MCF 10A (cell line): Measurements from ENCODE around the gene HNRNPU. TPM values are rescaled to one million over a fixed set of nuclear protein-coding genes. Genes with fewer than 3 reads are reported as not detected.

ENCODE experiments used
- BruUV-seq: library from RNA; stranded (reverse); fragments of 400-500 nt; replicated peaks from 2 replicates; lab custom pipeline; 2021; lab: Mats Ljungman, UMichigan
- CTCF ChIA-PET: fragments of 300-600 bp; sonication (Branson Sonifier 250); formaldehyde crosslinking; extraction: SDS; loops from one replicate; lab custom pipeline; 2021; ENCODE audit warnings: antibody characterized with exemption, inconsistent platforms; lab: Yijun Ruan, JAX
- POLR2A ChIA-PET: fragments of 300-600, 350-650 bp; sonication (Branson Sonifier 250); formaldehyde crosslinking; extraction: SDS; loops from one replicate; lab custom pipeline; 2020; ENCODE audit warnings: antibody characterized with exemption, inconsistent platforms; lab: Yijun Ruan, JAX
- DNase-seq: peaks from one replicate; pipeline ENCODE4 v3.0.0-alpha.2; 2018; ENCODE audit not compliant: unreplicated experiment
- H3K27ac Mint-ChIP-seq: one replicate; pipeline ENCODE4 v1.8.0; 2022; ENCODE audit warnings: mild to moderate bottlenecking, low read depth, mixed read lengths; ENCODE audit not compliant: unreplicated experiment
- H3K27me3 Mint-ChIP-seq: one replicate; pipeline ENCODE4 v1.8.0; 2022; ENCODE audit warnings: mixed read lengths; ENCODE audit not compliant: insufficient read depth, unreplicated experiment
- H3K36me3 Mint-ChIP-seq: one replicate; pipeline ENCODE4 v1.8.0; 2022; ENCODE audit warnings: mild to moderate bottlenecking, moderate library complexity, mixed read lengths; ENCODE audit not compliant: insufficient read depth, unreplicated experiment
- H3K4me1 Mint-ChIP-seq: one replicate; pipeline ENCODE4 v1.8.0; 2022; ENCODE audit warnings: mixed read lengths; ENCODE audit not compliant: insufficient read depth, unreplicated experiment
- H3K4me3 Mint-ChIP-seq: one replicate; pipeline ENCODE4 v1.8.0; 2022; ENCODE audit warnings: mild to moderate bottlenecking, moderate library complexity, mixed read lengths; ENCODE audit not compliant: unreplicated experiment
- H3K9me3 Mint-ChIP-seq: one replicate; pipeline ENCODE4 v1.8.0; 2022; ENCODE audit warnings: mixed read lengths; ENCODE audit not compliant: unreplicated experiment
- intact Hi-C: fragments of 100-400 bp; cut with micrococcal nuclease; formaldehyde crosslinking; loops from 2 replicates; pipeline ENCODE4 v1.14.1; 2022
- total RNA-seq: library from RNA; stranded (reverse); gene quantifications from 2 replicates; pipeline ENCODE4 v1.2.3, GENCODE V29; 2022
- TF ChIP-seq, protein P1 (sequence below): fragments of 200-600 bp; IDR thresholded peaks from one replicate; pipeline ENCODE4 v1.8.0; 2022; ENCODE audit warnings: antibody characterized with exemption, mild to moderate bottlenecking; ENCODE audit not compliant: unreplicated experiment

HNRNPU gene
- total RNA-seq, 1 experiment from 2014 or later, result 572 TPM

- H3K4me1 Mint-ChIP-seq, result peaks cover 47% of the 10 kb centered on the region
- intact Hi-C loops, result no loop called here
- no TSS peak for BruUV-seq
- CTCF ChIA-PET, result interaction anchor here (0.5 to 13.7 kb wide), 9 partner anchors 9 to 1631 kb away, joined by 3 to 174 read pairs (median 4); partner anchors contain the start of gene COX20
- peaks cover 81% of the 10 kb centered on the region for H3K36me3 Mint-ChIP-seq
- POLR2A ChIA-PET, result interaction anchor here (0.6 to 25.5 kb wide), 27 partner anchors 9 to 1793 kb away, joined by 3 to 1456 read pairs (median 5); partner anchors contain the start of genes ADSS2, CEP170, CNST and COX20
- no peaks in the 10 kb centered on the region for H3K9me3 Mint-ChIP-seq
- H3K4me3 Mint-ChIP-seq, result peak overlapping the region; percentile 93
- peak overlapping the region; percentile 96 for H3K27ac Mint-ChIP-seq
- TF ChIP-seq, protein P1, sequence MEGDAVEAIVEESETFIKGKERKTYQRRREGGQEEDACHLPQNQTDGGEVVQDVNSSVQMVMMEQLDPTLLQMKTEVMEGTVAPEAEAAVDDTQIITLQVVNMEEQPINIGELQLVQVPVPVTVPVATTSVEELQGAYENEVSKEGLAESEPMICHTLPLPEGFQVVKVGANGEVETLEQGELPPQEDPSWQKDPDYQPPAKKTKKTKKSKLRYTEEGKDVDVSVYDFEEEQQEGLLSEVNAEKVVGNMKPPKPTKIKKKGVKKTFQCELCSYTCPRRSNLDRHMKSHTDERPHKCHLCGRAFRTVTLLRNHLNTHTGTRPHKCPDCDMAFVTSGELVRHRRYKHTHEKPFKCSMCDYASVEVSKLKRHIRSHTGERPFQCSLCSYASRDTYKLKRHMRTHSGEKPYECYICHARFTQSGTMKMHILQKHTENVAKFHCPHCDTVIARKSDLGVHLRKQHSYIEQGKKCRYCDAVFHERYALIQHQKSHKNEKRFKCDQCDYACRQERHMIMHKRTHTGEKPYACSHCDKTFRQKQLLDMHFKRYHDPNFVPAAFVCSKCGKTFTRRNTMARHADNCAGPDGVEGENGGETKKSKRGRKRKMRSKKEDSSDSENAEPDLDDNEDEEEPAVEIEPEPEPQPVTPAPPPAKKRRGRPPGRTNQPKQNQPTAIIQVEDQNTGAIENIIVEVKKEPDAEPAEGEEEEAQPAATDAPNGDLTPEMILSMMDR, result no peak
- DNase-seq, result peak; percentile 32
- H3K27me3 Mint-ChIP-seq, result no peaks in the 10 kb centered on the region
These were observed 2.7 kb downstream of the HNRNPU start for GRCh38 chr1:244861683-244862082.

GRCh38 chr1:244860914-244861610, 3.3 kb downstream of the HNRNPU start:
- Mint-ChIP-seq H3K4me3 (peak overlapping the region; percentile 93), H3K27ac (peak overlapping the region; percentile 96), H3K36me3 (peaks cover 87% of the 10 kb centered on the region), H3K9me3 (no peaks in the 10 kb centered on the region), H3K4me1 (peaks cover 53% of the 10 kb centered on the region), H3K27me3 (no peaks in the 10 kb centered on the region)
- CTCF ChIA-PET, result interaction anchor here (0.5 to 13.7 kb wide), 7 partner anchors 10 to 1632 kb away, joined by 3 to 174 read pairs (median 10); partner anchors contain the start of gene COX20
- intact Hi-C loops, result no loop called here
- POLR2A ChIA-PET, result interaction anchor here (0.6 to 25.5 kb wide), 19 partner anchors 9 to 1793 kb away, joined by 3 to 1456 read pairs (median 5); partner anchors contain the start of genes ADSS2, CNST, COX20 and TFB2M
- DNase-seq, result peak; percentile 49
- TF ChIP-seq, protein P1, result no peak
- BruUV-seq, result no TSS peak

DNA sequence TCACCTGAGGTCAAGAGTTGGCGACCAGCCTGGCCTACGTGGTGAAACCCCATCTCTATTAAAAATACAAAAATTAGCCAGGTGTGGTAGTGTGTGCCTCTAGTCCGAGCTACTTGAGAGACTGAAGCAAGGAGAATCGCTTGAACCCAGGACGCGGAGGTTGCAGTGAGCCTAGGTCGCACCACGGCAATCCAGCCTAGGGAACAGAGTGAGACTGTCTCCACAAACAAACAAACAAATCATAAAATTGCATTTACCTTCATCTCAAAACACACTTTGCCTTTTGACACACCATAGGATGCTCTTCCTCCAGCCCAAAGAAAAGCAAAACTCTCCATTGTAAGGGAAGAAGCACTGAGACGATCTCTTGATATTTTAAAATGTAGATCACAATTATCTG, 4.3 kb downstream of the HNRNPU start:
- Mint-ChIP-seq H3K27me3 (no peaks in the 10 kb centered on the region), H3K4me3 (peak overlapping the region; percentile 93), H3K36me3 (peaks cover 97% of the 10 kb centered on the region), H3K4me1 (peaks cover 60% of the 10 kb centered on the region), H3K9me3 (no peaks in the 10 kb centered on the region), H3K27ac (peak overlapping the region; percentile 96)
- POLR2A ChIA-PET, result interaction anchor here (0.9 to 25.5 kb wide), 7 partner anchors 16 to 1605 kb away, joined by 3 to 1456 read pairs (median 5); partner anchors contain the start of gene COX20
- CTCF ChIA-PET, result interaction anchor here (0.7 to 13.7 kb wide), 8 partner anchors 9 to 1737 kb away, joined by 3 to 174 read pairs (median 6); partner anchors contain the start of gene COX20
- no TSS peak for BruUV-seq
- DNase-seq, result no peak
- intact Hi-C loops, result no loop called here
- TF ChIP-seq, protein P1, result no peak

- DNase-seq, result no peak
- Mint-ChIP-seq H3K27ac (peak overlapping the region; percentile 37), H3K4me3 (peak overlapping the region; percentile 93), H3K36me3 (peaks cover 100% of the 10 kb centered on the region), H3K9me3 (no peaks in the 10 kb centered on the region), H3K27me3 (no peaks in the 10 kb centered on the region), H3K4me1 (peaks cover 59% of the 10 kb centered on the region)
- intact Hi-C loops, result no loop called here
- ChIA-PET CTCF (interaction anchor here (0.7 to 13.7 kb wide), 7 partner anchors 11 to 205 kb away, joined by 3 to 174 read pairs (median 3); partner anchors contain the start of gene COX20), POLR2A (interaction anchor here (1.0 to 25.5 kb wide), 4 partner anchors 14 to 408 kb away, joined by 6 to 1456 read pairs (median 447); partner anchors contain the start of gene COX20)
- no TSS peak for BruUV-seq
- TF ChIP-seq, protein P1, result no peak
These were observed 6.0 kb downstream of the HNRNPU start for GRCh38 chr1:244858357-244858756.
